ENCODE measurements around the gene NEUROD6. TPM values are rescaled to one million over a fixed set of nuclear protein-coding genes. Genes with fewer than 3 reads are reported as not detected.

The NEUROD6 gene
- total RNA-seq, 1 donor, result not detected

GRCh38 chr7:31335161-31335856, 5.2 kb downstream of the NEUROD6 start:
- no peak for DNase-seq (ENCODE audit: low read depth in 2 of 3, low spot score in 2 of 3)

DNA sequence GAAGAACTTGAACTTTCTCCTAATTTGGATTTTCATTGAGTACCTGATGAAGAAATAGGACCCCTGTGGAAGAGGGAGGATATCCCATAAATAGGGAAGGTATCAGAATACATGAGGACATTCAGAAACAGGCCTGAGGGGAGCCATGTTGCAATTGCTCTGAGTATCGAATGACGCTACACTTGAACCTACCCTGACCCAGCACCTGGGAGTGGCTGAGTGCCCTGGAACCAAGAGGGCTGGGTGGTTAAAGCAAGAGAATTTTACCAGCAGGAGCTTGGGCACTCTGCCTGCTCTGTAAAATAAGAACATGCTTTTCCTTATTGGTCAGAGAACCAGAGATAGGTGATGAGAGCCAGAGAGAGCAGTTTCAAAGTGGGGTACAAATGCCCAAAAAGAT, 7.2 kb downstream of the NEUROD6 start:
- no peak for DNase-seq (ENCODE audit: low read depth in 2 of 3, low spot score in 2 of 3)

- DNase-seq (ENCODE audit: low read depth in 2 of 3, low spot score in 2 of 3), result no peak
These were observed 13.5 kb downstream of the NEUROD6 start for GRCh38 chr7:31327071-31327470.

GRCh38 chr7:31326416-31326815, 14.1 kb downstream of the NEUROD6 start:
- no peak for DNase-seq (ENCODE audit: low read depth in 2 of 3, low spot score in 2 of 3)

DNA sequence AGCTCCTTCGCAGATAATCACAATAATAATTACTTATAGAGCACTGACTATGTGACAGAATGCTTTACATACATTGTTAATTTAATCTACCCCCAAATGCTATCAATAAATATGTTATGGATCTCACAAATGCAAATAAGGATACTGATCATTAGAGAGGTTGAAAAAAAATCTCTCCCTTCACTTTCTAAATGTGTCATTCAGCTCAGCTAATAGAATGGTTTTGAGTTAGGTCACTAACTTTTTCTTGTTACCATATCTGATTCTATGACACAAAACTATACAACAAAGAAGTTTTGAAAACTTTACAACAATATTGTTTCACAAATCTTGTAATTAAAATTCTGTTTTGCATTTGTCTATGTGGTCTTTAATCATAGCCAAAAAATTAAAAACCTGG, 17.4 kb downstream of the NEUROD6 start:
- DNase-seq (ENCODE audit: low read depth in 2 of 3, low spot score in 2 of 3), result no peak

- no peak for DNase-seq (ENCODE audit: low read depth in 2 of 3, low spot score in 2 of 3)
These were observed 19.9 kb downstream of the NEUROD6 start for GRCh38 chr7:31320675-31321074.

DNA sequence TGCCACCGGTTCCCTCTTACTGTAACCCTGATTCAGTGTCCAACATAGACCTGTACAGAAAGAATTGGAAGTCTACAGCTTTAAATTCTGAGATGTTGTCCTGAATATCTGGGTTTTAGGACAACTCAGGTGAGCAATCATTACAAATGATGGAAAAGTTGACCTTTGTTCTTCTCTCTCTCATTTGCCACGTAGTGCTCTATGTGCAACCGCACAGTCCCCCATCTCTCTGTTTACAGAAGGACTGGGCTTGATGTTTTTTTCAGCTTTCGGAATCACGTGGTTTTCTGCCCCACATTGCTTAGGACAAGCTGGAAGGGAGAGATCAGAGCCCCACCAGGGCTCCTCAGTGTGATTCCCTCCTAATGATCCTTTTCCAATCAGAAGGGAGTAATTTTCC, 22.2 kb downstream of the NEUROD6 start:
- no peak for DNase-seq (ENCODE audit: low read depth in 2 of 3, low spot score in 2 of 3)

- no peak for DNase-seq (ENCODE audit: low read depth in 2 of 3, low spot score in 2 of 3)
These were observed 23.6 kb downstream of the NEUROD6 start for GRCh38 chr7:31316876-31317275.

DNA sequence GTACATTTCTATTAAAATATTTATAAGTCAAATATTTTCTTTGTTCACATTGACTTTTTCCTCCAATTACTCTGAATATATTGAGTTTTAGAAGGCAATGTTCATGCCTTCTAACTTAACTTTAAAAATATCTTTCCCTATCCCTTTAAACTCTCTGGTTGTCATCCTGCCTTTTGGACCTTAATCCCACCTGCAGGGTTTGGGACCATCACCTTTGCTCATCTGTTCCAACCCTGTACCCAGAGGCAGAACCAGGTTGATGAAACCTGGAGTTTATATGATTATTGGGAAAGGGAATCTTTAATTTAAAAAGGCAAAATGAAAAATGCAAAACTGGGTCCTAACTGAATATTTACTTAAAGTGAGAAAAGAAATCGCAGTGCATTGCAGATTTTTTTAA, 24.8 kb downstream of the NEUROD6 start:
- DNase-seq (ENCODE audit: low read depth in 2 of 3, low spot score in 2 of 3), result no peak

DNA sequence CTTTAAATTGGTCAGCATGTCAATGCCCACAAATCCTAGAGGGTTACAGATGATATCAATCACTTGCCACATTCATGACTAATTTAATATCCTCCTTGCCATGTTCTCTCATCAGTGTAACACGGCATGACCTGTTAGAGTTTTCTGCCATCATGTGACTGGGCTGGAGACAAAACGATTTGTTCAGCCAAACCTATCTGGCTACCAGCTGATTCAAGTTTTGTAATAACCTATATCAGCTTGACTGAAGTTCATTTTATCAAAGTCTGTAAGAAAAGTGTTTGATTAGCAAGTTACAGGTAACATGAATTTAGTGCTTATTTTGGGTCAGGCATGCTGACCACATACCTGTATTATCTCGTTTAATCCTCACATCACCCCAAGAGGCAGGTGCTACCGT, 25.7 kb downstream of the NEUROD6 start:
- no peak for DNase-seq (ENCODE audit: low read depth in 2 of 3, low spot score in 2 of 3)

- no peak for DNase-seq (ENCODE audit: low read depth in 2 of 3, low spot score in 2 of 3)
These were observed 27.6 kb downstream of the NEUROD6 start for GRCh38 chr7:31312889-31313288.

GRCh38 chr7:31311552-31311951, 29.0 kb downstream of the NEUROD6 start:
- DNase-seq (ENCODE audit: low read depth in 2 of 3, low spot score in 2 of 3), result no peak

GRCh38 chr7:31310321-31310935, 30.1 kb downstream of the NEUROD6 start:
- DNase-seq (ENCODE audit: low read depth in 2 of 3, low spot score in 2 of 3), result no peak

GRCh38 chr7:31309407-31309806, 31.1 kb downstream of the NEUROD6 start:
- no peak for DNase-seq (ENCODE audit: low read depth in 2 of 3, low spot score in 2 of 3)

GRCh38 chr7:31308652-31309051, 31.9 kb downstream of the NEUROD6 start:
- no peak for DNase-seq (ENCODE audit: low read depth in 2 of 3, low spot score in 2 of 3)

GRCh38 chr7:31307972-31308371, 32.6 kb downstream of the NEUROD6 start:
- no peak for DNase-seq (ENCODE audit: low read depth in 2 of 3, low spot score in 2 of 3)

GRCh38 chr7:31305260-31305659, 35.3 kb downstream of the NEUROD6 start:
- DNase-seq (ENCODE audit: low read depth in 2 of 3, low spot score in 2 of 3), result no peak

DNA sequence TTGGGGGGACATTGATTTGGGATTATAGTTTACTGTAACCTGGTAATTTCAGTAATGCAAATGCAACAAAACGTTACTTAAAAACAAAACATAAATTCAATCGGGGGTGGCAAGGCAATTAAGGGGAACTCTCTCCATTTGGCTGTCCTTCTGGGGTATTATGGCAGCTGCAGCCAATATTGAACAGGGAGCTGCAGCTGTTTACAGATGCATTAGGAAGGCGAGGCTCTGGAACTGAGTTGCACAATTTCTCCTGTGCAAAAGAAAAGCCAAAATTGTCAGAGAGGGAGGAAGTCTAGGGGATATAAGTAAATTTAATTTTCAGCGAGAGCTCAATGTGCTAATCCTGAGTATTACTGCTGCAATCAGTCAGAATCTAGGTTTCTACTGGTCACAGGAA, 36.1 kb downstream of the NEUROD6 start:
- no peak for DNase-seq (ENCODE audit: low read depth in 2 of 3, low spot score in 2 of 3)

DNA sequence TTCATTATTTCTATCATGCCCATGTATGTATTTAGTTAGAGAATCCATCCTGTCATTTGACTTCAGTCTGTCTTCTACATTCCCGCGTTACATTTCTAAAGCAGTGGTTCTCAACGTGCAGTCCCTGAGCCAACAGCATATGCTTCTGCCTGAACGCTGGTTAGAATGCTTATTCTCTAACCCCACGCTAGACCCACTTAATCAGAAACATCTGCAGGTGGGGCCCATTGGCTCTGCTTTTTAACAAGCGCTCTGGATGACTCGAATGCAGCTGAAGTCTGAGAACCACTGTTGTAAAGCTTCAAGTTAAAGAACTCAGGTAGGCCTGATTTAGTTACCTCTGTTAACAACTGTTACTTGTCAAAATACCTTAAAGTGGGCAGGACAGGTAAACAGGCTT, 38.2 kb downstream of the NEUROD6 start:
- DNase-seq (ENCODE audit: low read depth in 2 of 3, low spot score in 2 of 3), result no peak

GRCh38 chr7:31299336-31299735, 41.2 kb downstream of the NEUROD6 start:
- no peak for DNase-seq (ENCODE audit: low read depth in 2 of 3, low spot score in 2 of 3)

DNA sequence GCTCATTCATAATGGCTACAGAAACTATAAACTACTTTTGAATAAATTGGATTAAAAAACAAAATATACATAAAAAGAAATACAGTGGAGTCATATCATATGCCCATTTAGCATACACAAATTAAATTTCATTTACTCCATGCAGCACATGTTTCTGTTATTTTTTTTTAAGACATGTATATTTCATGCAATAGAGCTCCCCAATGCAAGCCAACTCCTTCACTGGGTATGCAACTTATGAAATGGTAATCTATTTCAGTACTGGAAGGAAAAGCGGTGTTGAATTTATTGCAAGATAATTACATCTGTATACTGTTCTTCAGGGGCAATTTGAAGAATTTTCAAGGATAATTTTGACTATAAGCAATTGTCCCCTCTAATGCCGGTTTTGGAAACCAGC, 49.9 kb downstream of the NEUROD6 start:
- DNase-seq (ENCODE audit: low read depth in 2 of 3, low spot score in 2 of 3), result no peak
